Suprapubic skin (tissue), 4 donors: ENCODE data around the gene PRKN.

ENCODE experiments used
- EP300 ChIP-seq: sonication (generic); formaldehyde crosslinking; IDR thresholded peaks from one replicate; pipeline ENCODE4 v1.6.1; 2017; ENCODE audit warnings: antibody characterized with exemption
- POLR2A ChIP-seq, 2 donors: fragments of 450-650 bp; IDR thresholded peaks; one replicate each; pipeline ENCODE4 v1.6.1; 2017; ENCODE audit warnings: antibody characterized with exemption in 2 of 2, mild to moderate bottlenecking in 2 of 2, moderate library complexity in 2 of 2
- POLR2AphosphoS5 ChIP-seq, 3 donors: sonication (generic); formaldehyde crosslinking; IDR thresholded peaks; one replicate each; pipeline ENCODE4 v1.6.1; 2017; ENCODE audit warnings: antibody characterized with exemption in 3 of 3
- TF ChIP-seq, protein P1 (sequence below), 2 donors: fragments of 200-600 bp in 1 of 2; fragments of 450-650 bp in 1 of 2; sonication (generic) in 1 of 2; IDR thresholded peaks; one replicate each; pipeline ENCODE4 v1.5.1; 2016 to 2019; ENCODE audit warnings: antibody characterized with exemption in 2 of 2, mild to moderate bottlenecking in 1 of 2, moderate library complexity in 1 of 2

DNA sequence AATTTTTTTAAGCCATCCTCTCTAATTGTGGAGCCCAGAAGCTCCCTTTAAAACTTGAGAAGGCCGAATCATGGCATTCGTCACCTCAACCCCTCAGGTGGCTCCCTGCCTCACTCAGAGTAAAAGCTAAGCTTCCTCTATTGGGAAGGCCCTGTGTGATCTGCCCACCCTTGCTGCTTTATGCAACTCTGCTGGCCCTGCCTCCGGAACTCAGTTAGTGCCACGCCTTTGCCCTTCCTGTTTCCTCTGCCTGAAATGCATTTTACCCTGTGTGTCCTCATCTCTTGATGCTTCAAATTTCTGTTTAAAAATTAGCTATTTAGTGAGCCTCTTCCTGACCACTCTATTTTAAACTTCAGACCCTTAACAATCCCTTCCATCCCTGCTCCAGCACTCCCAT, 5.9 kb upstream of the PRKN start:
- TF ChIP-seq POLR2AphosphoS5 (IDR thresholded peaks at IDR 0.05) = no peak
- TF ChIP-seq, protein P1, sequence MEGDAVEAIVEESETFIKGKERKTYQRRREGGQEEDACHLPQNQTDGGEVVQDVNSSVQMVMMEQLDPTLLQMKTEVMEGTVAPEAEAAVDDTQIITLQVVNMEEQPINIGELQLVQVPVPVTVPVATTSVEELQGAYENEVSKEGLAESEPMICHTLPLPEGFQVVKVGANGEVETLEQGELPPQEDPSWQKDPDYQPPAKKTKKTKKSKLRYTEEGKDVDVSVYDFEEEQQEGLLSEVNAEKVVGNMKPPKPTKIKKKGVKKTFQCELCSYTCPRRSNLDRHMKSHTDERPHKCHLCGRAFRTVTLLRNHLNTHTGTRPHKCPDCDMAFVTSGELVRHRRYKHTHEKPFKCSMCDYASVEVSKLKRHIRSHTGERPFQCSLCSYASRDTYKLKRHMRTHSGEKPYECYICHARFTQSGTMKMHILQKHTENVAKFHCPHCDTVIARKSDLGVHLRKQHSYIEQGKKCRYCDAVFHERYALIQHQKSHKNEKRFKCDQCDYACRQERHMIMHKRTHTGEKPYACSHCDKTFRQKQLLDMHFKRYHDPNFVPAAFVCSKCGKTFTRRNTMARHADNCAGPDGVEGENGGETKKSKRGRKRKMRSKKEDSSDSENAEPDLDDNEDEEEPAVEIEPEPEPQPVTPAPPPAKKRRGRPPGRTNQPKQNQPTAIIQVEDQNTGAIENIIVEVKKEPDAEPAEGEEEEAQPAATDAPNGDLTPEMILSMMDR (IDR thresholded peaks at IDR 0.05) = no peak
- TF ChIP-seq EP300 = no peak
- TF ChIP-seq POLR2A (IDR thresholded peaks at IDR 0.05) = no peak
